NCI-H1105 (cell line): ENCODE measurements around the gene KCNMB2.
A peak's percentile ranks its signal among the peaks of the same experiment; 100 is the strongest.

Source experiments
- DNase-seq: peaks from one replicate; lab custom pipeline; 2025; lab: John Stamatoyannopoulos, UW

Gene KCNMB2

DNA sequence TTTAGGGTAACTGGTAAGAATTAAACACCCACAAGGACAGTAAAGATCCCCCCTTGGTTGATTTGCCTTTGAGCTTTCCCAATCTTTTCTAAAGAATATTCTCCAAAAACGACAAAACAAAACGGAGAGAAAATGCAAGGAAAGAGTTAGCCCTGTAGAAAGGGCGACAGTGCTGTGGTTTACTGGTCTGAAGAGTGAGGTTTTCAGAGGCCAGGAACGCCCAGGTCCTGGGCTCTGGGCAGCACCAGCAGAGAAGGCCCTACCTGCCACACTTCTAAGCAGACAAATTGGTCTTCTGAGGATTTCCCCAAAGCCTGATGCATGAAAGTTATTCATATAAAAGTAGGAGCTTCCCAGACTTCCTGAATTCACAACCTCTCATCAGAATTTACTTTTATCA lies 119.3 kb downstream of the KCNMB2 start:
- no peak for DNase-seq

DNA sequence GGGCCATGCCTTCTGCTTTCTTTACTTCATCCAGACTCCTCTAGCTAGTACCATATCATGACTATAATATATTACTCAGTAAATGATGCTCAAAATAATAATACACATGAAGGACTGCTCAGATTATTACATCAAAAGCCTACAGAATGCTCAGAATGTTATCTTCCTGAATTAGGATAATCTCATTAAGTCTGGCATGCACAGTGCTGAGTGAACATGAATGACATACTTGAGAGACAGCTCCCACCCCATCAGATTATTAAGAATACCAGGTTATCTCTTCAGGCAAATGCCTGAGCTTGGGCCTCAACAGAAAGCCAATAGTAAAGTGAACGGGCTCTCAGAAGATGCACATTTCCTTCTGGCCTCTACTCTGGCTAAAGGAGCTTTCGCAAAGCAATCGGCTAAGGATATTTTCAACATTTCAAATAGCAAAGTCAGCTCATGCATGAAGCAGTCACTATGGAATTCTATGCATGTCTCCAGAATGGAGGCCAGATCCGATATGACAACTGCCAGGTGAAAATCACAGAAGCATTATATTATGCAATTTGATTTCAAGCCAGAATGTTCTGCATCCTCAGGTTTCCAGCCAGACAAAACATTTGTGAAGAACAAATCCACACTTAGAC lies 122.6 kb downstream of the KCNMB2 start:
- no peak for DNase-seq

DNA sequence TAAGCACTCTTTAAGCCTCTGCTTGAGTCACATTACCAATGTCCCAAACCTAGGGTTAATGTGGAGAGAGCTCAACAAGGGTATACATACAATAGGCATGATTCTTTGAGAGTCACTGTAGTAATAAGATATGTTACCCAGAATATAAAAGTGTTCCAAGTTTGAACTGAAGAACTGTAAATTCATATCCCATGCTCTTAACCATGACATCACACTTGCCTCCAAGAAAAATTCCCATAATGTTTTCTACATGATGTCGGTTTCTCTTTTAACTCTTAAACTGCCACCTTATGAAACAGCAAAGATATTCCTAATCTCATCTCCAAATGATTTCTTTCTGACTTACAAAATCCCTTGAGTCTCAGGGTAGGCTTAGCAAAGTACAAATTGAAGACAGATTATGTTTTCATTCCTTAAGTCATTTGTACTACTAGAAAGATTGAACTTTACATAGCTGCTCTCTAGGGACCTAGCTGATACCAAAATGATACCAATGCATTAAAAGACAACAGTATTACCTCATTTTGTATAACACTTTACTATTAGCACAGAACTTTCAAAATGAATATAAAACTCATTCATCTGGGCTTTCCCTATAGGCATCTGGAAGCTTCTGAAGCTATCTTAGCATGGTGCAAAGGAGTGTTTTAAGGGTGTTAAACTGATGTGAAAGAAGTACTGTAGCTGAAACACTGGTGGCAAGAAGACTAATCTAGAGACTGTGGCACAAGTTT lies 127.1 kb downstream of the KCNMB2 start:
- no peak for DNase-seq

- no peak for DNase-seq
Observed at GRCh38 chr3:178665747-178666146, 129.5 kb downstream of the KCNMB2 start.

- DNase-seq, result no peak
Observed at GRCh38 chr3:178669022-178669601, 132.9 kb downstream of the KCNMB2 start.

DNA sequence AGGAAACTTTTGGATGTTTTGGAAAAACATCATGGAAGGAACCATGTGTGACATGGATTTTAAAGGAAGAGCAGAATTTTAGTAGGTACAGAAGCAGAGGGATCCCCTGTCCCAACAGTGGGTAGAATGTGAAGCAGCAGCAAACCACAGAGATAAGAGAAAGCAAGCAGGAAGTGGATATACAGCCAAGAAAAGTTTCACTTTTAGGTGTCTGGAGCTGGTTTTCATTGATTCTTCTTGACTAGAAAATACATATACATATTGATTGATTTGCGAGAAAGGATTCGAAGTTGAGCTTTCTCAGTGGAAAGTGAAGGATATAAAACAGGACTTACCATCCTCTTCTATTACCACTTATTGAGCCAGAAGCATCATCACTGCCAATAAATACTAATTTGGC lies 133.5 kb downstream of the KCNMB2 start:
- no peak for DNase-seq

- DNase-seq, result no peak
Observed at GRCh38 chr3:178671377-178671776, 135.1 kb downstream of the KCNMB2 start.

DNA sequence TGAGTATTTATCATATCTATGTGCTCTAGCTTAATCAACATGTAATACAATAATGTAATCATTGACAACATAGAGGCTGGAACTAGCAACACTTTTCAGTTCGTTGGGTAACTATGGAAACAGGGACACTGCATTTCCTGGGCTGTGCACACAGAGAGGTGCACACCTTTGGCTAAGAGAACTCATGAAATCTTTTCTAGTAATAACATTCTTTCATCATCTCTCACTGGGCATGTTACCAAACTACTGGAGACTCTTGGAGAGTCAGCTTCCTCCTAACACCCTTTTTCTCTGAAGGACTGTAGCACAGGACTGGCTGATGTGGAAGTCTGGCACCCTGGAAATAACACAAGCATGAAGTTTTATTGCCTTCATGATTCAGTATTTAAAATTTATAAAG lies 135.6 kb downstream of the KCNMB2 start:
- DNase-seq, result no peak

DNA sequence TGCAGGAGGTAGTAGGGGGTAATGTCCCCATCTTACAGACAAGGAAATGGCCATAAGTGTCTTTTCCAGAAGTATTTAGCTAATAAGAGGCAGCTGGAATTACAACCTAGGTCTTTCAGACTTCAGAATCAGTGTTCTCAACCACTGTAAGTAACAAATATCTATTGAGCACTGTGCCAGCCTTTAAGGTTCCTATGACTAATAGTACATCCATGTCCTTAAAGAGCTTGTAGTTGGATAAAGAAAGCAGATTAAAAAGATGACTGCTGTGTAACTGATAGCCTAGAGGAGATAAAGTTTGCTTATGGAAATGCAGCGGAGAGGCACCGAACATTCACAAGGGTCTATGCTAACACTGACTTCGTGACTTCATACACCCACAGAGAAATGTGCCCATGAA lies 136.0 kb downstream of the KCNMB2 start:
- DNase-seq, result no peak

- DNase-seq, result no peak
Observed at GRCh38 chr3:178673529-178673928, 137.3 kb downstream of the KCNMB2 start.

- no peak for DNase-seq
Observed at GRCh38 chr3:178676077-178676476, 139.8 kb downstream of the KCNMB2 start.

GRCh38 chr3:178676942-178677790 lies 140.9 kb downstream of the KCNMB2 start:
- no peak for DNase-seq

GRCh38 chr3:178677961-178678360 lies 141.7 kb downstream of the KCNMB2 start:
- DNase-seq, result no peak

- DNase-seq, result no peak
Observed at GRCh38 chr3:178680037-178680436, 143.8 kb downstream of the KCNMB2 start.

- DNase-seq, result no peak
Observed at GRCh38 chr3:178680489-178680888, 144.3 kb downstream of the KCNMB2 start.

GRCh38 chr3:178684881-178685590 lies 148.8 kb downstream of the KCNMB2 start:
- no peak for DNase-seq

DNA sequence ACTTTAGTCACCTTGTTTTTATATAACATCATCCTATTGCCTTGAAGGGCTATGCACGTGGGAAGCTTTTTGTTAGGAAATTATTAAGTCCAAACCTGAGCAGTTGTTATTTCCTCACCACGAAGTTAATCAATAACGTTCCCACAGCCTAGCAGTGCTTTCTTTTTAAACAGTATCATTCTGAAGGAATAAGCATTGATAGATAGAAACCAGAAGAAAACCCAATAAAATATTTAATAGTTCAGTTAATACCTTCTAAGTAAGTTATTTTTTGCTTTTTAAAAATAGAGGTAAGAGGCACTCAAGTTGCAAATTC lies 149.3 kb downstream of the KCNMB2 start:
- DNase-seq, result no peak

DNA sequence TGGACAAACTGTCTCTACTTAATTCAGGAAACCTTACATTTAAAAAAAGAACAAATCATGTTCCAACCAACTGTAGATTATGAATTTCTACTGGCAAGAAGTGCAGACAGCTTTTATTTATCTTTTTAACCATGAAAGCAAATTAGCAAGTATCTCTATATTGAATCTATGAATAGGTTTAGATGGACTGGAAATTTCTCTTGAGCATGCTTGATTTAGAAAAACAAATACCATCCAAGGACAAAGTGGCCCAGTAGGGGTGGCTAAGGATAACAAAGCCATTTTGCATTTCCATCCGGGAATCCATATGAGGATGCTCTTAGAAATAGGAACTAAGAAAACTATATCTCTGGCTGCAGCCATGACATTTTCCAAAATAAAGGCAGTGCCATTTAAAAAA lies 150.6 kb downstream of the KCNMB2 start:
- no peak for DNase-seq

DNA sequence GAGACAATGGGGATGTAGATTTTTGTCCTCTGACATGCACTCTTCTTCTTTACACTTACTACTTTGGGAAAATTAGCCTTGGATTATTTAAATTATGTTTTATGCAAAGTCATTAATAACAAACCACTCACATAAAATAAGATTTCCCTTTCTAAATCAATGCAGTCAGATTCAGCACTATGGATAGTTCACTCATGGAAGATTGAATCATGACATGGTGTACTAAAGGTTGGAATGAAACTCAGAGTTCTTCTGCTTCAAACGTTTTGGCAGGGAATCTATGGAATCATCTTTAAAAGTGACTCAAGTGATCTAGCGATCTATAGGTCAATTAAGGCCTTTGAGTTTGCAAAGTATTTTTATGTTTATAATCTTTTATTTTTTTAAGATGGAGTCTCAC lies 154.3 kb downstream of the KCNMB2 start:
- no peak for DNase-seq

GRCh38 chr3:178699364-178699763 lies 163.1 kb downstream of the KCNMB2 start:
- DNase-seq, result no peak

DNA sequence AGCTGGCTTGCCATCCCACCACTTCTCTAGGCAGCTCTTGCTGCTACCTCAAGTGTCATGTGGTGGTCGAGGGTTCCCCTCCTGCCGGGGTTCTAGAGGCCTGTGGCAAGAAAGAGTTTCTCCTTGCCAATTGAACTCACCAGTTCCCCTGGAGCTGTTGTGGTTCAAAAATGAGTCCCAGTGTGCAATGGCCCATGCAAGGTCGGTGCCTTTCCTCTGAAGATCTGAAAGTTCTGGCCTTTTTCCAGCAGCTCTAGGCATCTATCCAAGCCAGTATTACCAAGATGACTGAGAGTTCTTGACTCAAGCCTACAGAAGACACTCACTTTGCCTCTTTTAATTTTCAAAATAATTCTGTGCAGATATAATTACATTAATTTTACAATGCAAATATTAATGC lies 163.6 kb downstream of the KCNMB2 start:
- peak; percentile 51 for DNase-seq
